Measurements from ENCODE around the gene CDCP1.

DNA sequence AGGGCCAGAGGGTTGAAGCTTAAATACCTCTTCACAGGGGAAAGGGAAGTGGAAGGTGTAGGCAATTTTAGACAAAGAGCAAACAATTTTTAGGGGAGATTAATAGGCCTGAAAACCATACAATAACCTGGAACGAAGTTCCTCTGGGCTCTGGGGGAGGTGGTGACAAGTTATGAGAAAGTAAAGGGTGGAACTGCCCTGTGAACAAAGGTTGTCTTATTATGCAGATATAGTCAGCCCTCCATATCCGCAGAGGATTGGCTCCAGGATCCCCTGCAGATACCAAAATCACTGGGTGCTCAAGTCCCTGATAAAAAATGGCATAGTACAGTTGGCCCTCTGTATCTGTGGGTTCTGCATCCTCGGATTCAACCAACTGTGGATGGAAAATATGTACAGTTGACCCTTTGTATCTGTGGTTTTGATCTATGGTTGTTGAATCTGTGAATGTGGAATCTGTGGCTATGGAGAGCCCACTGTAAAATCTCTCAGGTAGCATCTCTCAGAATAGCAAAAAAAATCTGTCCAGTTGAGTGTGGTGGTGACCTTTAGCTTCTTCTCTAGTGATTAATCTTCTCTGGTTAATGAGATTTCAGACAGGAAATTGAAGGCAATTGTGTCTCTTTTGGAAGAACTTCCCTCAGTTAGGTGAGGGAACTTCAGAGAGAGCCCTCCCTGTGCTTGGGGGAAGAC lies 79.9 kb downstream of the CDCP1 start:
- TF ChIP-seq, protein P1, sequence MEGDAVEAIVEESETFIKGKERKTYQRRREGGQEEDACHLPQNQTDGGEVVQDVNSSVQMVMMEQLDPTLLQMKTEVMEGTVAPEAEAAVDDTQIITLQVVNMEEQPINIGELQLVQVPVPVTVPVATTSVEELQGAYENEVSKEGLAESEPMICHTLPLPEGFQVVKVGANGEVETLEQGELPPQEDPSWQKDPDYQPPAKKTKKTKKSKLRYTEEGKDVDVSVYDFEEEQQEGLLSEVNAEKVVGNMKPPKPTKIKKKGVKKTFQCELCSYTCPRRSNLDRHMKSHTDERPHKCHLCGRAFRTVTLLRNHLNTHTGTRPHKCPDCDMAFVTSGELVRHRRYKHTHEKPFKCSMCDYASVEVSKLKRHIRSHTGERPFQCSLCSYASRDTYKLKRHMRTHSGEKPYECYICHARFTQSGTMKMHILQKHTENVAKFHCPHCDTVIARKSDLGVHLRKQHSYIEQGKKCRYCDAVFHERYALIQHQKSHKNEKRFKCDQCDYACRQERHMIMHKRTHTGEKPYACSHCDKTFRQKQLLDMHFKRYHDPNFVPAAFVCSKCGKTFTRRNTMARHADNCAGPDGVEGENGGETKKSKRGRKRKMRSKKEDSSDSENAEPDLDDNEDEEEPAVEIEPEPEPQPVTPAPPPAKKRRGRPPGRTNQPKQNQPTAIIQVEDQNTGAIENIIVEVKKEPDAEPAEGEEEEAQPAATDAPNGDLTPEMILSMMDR (IDR thresholded peaks at IDR 0.05), result no peak
- TF ChIP-seq EP300 (IDR thresholded peaks at IDR 0.05), result no peak
- no peak for TF ChIP-seq POLR2AphosphoS5 (IDR thresholded peaks at IDR 0.05)
